NCI-H748 (cell line): ENCODE data around the gene UNC5A.

Experiments used
- DNase-seq: peaks from one replicate; lab custom pipeline; 2025; ENCODE audit not compliant: unreplicated experiment; lab: John Stamatoyannopoulos, UW

The UNC5A gene

GRCh38 chr5:176781638-176782570 is 28.5 kb upstream of the UNC5A start:
- peak; percentile 32 for DNase-seq

DNA sequence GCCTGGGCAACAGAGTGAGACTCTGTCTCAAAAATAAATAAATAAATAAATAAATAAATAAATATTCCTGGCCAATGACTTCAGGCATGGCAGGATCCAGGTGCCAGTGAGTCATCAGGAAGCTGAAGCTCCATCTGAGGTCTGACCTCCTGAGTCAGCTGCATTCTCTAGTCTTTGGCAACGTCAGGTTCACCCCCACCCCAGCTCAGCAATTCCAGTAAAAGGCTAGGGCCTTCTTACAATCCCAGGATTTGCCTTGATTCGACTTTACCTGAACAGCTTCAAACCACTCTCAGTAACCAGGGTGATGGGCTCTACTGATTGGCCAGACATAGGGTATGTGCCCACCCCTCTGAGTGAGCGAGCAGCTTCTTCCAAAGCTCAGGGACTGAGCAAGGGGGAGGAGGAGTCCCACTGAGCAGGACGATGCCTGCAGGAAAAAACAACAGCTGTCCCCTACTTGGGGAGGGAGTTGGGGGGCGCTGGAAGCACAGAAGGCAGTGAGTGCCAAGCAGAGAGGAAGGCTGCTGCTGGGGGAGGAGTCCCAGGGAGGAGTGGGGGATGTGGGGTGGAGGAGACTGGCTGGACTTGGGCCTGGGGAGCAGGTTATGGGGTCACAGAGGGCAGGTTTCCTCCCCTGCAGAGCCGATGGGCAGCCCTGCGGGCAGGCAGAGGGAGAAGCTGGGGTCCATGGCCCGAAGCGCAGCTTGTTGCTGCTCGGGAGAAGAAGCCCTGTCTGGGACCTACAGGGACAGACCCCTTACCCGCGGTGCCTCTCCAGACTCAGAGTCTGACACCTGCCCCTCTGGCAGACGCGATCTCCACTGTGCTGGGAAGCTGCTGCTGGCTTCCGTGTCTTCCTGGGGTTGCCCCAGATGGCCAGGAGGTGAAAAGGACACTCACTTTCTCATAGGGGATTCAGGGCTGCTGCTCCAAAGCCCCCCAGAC is 25.9 kb upstream of the UNC5A start:
- no peak for DNase-seq

- no peak for DNase-seq
Measured at GRCh38 chr5:176785184-176786145, 24.9 kb upstream of the UNC5A start.

DNA sequence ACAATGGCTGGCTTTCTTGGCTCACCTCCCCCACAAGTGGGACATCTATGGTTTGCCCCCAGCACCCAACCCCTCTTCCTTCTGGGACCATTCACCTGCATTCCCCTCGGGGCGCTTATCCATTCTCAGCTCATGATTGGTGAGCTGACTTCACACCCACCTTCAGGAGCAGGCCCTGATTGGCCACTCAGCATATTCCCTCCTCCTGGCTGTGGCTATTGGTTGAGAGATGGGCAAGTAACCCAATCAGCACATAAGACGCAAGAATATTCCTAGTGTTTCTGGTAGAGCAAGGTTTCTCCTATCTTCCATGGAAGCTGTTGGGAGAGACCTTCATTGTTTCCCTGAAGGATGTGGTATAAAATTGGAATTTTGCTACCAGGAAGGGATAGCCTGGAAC is 22.7 kb upstream of the UNC5A start:
- DNase-seq: no peak

DNA sequence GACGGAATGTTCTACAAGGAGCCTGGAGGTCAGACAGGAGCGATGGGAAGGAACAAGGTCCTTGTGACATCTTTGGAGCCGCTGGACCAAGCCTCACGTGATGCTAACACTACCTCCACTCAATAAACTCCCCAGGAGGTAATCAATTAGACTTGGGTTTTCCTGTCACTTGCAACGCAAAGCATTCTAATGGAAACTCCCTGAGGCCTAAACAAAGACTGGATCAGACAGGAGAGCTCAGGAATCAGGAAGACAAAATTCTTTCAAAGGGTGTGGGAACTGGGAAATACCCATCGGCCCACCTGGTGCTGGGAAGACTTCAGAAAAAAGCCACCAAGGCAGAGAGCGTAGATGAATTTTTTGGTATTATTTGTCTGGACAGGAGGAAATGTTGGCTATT is 22.3 kb upstream of the UNC5A start:
- no peak for DNase-seq

DNA sequence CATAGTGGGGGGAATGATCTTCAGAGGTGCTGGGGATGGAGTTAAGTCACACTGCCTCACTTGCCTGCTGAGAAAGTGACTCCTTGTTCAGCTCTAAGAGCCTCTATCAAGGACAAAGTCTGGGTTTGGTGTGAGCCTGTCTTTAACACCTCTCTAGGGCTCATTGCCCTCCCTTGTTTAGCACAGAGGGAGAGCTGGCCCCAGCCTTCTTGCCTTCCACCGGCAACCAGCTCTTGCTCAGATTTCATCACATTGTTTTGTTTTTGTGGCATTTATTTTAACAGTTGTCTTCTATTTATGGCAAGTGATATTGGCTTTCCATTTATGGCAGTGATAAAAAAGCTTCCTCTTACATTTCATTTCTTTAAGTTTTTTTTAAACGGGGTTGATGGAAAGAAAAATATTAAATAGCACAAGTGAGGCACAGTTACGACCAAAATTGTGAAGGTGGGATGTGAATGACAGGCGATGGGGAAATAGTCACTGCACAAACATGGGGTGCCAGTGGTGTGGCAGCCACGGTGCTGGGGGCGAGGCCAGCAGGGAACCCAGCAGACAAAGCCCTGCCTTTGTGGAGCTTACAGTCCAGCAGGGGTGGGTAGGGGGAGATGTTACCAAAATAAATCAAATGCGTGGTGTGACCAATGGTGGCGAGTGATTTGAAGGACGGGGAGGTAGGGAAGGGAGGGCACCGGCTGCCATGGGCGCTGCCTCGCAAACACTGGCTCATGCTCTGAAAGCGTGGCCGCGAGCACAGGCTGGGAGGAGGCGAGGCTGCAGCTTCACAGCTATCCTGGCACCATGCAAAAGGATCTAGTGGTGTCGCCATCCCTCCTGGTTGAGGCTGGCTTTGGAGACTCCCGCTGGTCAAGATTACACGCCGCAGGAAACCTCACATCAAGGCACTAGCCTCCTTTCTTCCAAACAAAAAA is 21.2 kb upstream of the UNC5A start:
- DNase-seq: peak; percentile 49

DNA sequence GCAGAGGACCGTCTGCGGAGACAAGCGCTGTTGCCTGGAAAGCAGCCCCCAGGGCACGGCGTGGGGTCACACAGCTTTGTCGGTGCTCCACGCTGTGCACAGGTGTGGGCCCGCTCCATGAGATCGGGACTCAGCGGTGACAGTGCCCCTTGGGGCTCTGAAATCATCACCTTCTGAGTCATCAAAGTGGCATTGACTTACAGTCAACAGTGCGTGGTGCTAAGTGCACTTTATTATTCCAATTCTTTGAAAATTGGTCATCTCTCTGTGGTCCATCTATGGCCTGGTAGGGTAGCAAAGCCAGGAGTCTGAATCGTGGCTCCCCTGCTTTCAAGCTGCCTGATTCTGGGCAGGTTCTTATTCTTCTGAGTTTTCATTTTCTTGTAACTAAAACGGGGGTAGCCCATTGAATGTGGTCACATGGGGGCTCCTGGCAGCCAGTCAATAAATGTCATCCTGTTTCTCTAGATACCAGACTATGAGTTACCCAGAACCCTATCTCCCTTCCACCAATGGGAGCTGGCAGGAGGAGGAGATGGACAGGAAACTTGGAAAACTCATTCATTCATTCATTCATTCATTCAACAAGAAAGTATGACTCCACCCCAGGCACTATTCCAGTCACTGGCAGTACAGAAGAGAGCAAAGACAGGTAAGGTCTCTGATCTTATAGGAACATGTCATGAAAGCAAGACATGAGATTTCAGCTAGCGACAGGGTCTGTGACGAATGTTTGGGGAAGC is 20.3 kb upstream of the UNC5A start:
- DNase-seq: peak; percentile 49

DNA sequence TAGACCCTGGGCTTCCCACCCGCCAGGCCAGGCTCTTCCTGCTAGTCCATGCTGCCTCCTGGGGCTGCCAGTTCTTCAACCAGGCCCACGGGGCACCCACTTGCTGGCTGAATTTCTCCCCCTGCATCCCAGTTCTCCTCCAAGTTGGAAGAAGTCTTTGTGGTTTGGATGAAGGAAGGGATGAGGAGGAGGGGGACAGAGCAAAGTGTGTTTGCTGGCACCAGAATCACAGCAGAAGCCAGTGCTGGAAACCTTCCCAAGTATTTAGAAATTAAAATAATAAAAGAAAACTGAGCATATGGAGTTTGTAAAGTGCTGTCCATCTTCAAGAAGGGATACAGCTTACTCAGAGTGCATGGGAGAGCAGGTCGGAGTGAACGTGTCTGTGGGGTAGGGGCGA is 19.4 kb upstream of the UNC5A start:
- no peak for DNase-seq

GRCh38 chr5:176792655-176793342 is 17.6 kb upstream of the UNC5A start:
- DNase-seq: no peak

- DNase-seq: no peak
Measured at GRCh38 chr5:176793343-176793699, 17.0 kb upstream of the UNC5A start.

DNA sequence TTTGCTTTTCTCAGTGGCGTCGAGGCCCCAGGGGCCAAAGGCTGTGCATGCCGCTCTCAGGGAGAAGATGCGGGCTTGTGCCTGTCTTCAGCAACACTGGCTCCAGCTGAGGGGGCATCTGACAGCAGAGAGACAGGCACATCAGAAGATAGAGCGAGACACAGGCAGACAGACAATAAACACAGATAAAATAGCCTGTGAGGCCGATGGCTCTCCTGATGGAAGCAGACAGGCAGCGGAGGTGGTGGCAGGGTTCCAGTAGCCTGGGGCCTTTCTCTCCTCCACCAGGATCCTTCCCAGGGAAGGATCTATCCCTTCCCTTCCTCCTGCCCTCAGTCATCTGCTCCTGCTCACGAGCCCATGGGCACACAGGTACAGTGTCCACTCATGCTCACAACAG is 16.6 kb upstream of the UNC5A start:
- no peak for DNase-seq

GRCh38 chr5:176794509-176794908 is 15.8 kb upstream of the UNC5A start:
- no peak for DNase-seq

DNA sequence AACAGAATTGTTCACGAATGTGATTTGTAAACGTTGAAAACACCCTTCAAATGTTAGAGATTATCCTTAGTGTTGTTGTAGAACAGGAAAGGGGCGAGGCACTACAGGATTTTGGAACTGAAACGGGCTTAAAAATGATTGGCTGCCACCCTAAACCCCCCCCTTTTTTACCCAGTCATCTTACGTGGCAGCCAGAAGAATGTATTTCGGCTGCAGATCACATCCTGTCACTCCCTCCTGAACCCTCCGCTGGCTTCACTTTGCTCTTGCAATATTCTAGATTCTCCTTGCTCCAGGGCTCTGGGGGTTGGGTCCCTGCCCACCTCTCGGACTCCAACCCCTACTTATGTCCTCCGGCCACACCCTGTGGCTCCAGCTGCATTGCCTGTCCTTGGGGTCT is 13.9 kb upstream of the UNC5A start:
- DNase-seq: no peak

DNA sequence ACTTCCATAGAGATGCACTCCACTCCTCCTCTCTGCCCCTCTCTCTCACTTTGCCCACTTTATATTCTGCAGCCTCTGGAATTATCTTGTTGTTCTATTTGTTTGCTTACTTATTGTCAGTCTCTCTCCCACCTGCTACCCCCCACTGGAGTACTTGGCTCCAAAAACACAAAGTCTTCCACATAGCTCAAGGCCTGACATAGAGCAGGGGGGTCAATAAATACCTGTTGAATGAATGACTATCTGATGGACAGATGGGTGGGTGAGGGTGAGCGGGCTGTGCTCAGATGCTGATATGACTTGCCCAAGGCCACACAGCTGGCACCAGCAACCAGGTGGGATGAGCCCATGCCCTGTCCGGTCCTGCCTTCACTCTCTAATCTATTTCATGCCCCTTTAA is 13.4 kb upstream of the UNC5A start:
- no peak for DNase-seq

DNA sequence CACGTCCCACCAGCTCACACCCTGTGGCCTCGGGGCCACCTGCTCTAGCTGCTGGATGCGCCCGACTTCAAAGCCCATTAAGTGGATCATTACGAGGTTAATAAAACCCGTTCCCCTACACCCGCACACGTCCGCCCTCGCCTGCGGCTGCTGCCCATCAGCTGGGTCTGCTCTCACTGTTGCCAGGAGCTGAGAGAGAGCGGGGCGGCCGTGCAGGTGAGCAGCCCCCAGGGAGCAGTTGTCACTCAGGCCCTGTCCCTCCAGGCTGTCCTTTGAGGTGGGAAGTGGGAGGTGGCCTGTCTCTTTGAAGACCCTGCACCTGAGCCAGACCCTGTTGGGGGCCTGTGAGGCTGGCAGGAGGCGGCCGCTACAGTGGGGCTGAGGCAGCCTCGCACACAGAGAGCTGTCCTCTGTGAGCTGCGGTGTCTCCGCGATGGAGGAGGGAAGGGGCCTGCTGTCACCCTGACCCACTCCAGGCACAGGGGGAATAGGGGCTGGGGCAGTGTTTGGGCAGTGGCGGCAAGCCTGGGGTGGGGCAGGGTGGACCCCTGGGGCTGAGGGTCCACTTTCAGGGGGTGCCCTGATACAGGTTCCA is 12.8 kb upstream of the UNC5A start:
- no peak for DNase-seq

DNA sequence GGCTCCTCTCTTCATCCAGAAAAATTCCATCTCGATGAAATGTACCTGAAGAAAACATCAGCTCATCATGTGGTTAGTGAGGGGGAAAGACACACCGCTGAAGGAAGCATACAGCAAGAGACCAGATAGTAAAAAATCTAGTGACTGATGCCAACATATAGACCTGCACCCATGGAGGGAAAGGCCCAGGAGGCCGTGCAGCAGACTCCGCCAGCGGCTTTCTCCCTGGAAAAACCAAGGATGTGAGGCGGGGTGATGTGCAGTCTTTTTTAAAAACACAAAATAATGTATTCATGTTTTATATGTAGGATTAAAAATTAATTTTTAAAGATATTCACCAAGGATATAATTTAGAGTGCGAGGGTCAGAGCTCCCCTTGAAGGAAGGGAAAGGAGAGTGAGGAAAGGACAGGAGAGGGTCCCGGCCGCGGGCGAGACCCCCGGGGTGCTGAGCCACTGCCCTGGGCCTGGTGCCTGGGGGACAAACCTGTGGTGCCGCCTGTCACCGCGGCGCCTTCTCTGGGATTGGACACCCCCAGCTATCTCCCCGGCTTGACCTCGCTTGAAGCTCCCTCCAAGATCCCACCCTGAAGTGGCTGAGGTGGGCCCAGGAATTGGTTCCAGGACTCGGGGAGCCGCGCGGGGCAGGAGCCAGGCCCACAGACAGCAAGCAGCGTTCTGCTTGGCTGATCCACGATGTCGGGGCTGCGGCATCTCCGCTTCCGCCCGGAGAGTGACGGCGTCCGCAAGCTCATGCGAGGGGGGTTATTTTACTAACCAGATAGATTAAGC is 12.1 kb upstream of the UNC5A start:
- DNase-seq: no peak

DNA sequence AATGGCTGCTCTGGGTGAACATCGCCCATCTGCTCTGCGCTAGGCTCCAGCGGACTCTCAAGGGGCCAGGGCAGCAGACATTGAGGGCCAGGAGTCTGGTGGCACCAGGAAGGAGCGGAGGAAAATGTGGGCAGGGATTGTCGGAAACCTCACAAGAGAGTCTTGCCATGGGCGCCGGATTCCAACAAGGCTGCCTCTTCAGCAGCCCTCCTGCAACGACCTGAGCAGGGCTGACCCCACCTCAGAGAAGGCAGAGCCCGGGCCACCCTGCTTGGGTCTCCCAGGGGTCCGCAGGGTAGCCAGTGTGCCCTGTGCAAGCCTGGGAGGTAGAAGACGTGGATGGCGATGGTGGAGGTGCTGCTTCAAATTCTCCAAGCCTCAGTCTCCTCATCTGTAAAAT is 11.4 kb upstream of the UNC5A start:
- no peak for DNase-seq
